WTC11 (cell line): Measurements from ENCODE around the gene PAPSS1.

Source experiments
- ATF1 ChIP-seq: sonication (generic); formaldehyde crosslinking; IDR thresholded peaks from 2 replicates; pipeline ENCODE4 v1.8.1; 2023; ENCODE audit warnings: mild to moderate bottlenecking, moderate library complexity, missing genetic modification reagents
- CREB1 ChIP-seq: sonication (generic); formaldehyde crosslinking; IDR thresholded peaks from 2 replicates; pipeline ENCODE4 v1.8.0; 2023; ENCODE audit warnings: mild to moderate bottlenecking, missing genetic modification reagents
- CTCF ChIP-seq: fragments of 200-600 bp; IDR thresholded peaks from 2 replicates; pipeline ENCODE4 v1.8.0; 2022; ENCODE audit warnings: antibody characterized with exemption
- FOXK1 ChIP-seq: sonication (generic); formaldehyde crosslinking; IDR thresholded peaks from 2 replicates; pipeline ENCODE4 v1.8.0; 2022; ENCODE audit warnings: mild to moderate bottlenecking, moderate library complexity, missing genetic modification reagents
- JUN ChIP-seq: sonication (generic); formaldehyde crosslinking; IDR thresholded peaks from 2 replicates; pipeline ENCODE4 v1.8.0; 2023; ENCODE audit warnings: mild to moderate bottlenecking, missing genetic modification reagents
- NFYB ChIP-seq: sonication (generic); formaldehyde crosslinking; conservative IDR thresholded peaks from 2 replicates; pipeline ENCODE4 v1.8.0; 2022; ENCODE audit warnings: low read depth, missing genetic modification reagents
- NR2C2 ChIP-seq: sonication (generic); formaldehyde crosslinking; IDR thresholded peaks from 2 replicates; pipeline ENCODE4 v1.8.0; 2022; ENCODE audit warnings: mild to moderate bottlenecking, missing genetic modification reagents
- SMAD3 ChIP-seq: sonication (generic); formaldehyde crosslinking; IDR thresholded peaks from 2 replicates; pipeline ENCODE4 v1.8.0; 2022; ENCODE audit warnings: missing genetic modification reagents, mild to moderate bottlenecking, borderline replicate concordance
- STAT6 ChIP-seq: sonication (generic); formaldehyde crosslinking; conservative IDR thresholded peaks from 2 replicates; pipeline ENCODE4 v1.8.1; 2023; ENCODE audit warnings: mild to moderate bottlenecking, low read depth, missing genetic modification reagents, moderate library complexity
- ZNF121 ChIP-seq: sonication (generic); formaldehyde crosslinking; IDR thresholded peaks from 2 replicates; pipeline ENCODE4 v1.8.0; 2023; ENCODE audit warnings: missing genetic modification reagents
- TF ChIP-seq, protein P1 (sequence below): sonication (generic); formaldehyde crosslinking; IDR thresholded peaks from 2 replicates; pipeline ENCODE4 v1.8.1; 2022; ENCODE audit warnings: mild to moderate bottlenecking, moderate library complexity, missing genetic modification reagents
- TF ChIP-seq, protein P2 (sequence below): sonication (generic); formaldehyde crosslinking; IDR thresholded peaks from 2 replicates; pipeline ENCODE4 v1.8.0; 2022; ENCODE audit warnings: mild to moderate bottlenecking, missing genetic modification reagents
- TF ChIP-seq, protein P3 (sequence below): sonication (generic); formaldehyde crosslinking; IDR thresholded peaks from 2 replicates; pipeline ENCODE4 v1.8.0; 2023; ENCODE audit warnings: missing genetic modification reagents

DNA sequence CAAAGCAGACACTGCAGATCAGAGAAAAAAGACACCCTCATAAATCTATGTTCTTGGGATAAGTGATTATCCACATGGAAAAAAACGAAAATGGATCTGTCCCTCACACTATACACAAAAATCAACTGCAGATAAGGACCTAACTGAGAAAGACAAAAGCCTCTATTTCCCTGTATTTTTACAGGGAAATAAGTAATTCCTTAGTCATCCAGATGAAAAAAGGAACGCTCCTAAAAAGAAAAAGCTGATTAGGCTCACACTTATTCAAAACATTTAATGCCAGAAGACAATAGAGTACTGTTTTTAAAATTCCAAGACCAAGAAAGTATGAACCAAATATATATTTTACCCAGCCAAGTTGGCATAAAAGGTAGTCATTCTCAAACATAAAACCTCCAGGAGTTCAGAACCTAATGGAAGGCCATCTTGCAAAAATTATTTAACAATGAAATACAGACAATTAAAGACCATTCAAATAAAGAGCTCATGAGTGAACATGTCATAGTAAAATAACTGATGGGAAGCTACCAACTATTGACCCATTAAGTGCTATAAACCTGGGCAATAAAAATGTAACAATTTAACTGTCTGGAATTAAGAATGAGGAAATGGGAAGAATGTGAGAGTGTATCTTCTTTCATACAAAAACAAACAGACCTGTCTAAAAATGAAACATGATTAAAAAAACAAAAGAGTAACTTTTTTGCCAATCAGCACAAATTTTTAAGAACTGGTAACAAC, 20.4 kb downstream of the PAPSS1 start:
- TF ChIP-seq CREB1: no peak
- TF ChIP-seq, protein P1, sequence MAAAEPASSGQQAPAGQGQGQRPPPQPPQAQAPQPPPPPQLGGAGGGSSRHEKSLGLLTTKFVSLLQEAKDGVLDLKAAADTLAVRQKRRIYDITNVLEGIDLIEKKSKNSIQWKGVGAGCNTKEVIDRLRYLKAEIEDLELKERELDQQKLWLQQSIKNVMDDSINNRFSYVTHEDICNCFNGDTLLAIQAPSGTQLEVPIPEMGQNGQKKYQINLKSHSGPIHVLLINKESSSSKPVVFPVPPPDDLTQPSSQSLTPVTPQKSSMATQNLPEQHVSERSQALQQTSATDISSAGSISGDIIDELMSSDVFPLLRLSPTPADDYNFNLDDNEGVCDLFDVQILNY (CRISPR knock-in tag): no peak
- TF ChIP-seq ZNF121 (CRISPR knock-in tag): no peak
- TF ChIP-seq, protein P2, sequence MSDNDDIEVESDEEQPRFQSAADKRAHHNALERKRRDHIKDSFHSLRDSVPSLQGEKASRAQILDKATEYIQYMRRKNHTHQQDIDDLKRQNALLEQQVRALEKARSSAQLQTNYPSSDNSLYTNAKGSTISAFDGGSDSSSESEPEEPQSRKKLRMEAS: no peak
- TF ChIP-seq CTCF: no peak
- no peak for TF ChIP-seq JUN (CRISPR knock-in tag)
- TF ChIP-seq FOXK1 (CRISPR knock-in tag): no peak
- TF ChIP-seq STAT6 (CRISPR knock-in tag): no peak
- TF ChIP-seq, protein P3, sequence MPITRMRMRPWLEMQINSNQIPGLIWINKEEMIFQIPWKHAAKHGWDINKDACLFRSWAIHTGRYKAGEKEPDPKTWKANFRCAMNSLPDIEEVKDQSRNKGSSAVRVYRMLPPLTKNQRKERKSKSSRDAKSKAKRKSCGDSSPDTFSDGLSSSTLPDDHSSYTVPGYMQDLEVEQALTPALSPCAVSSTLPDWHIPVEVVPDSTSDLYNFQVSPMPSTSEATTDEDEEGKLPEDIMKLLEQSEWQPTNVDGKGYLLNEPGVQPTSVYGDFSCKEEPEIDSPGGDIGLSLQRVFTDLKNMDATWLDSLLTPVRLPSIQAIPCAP (CRISPR knock-in tag): no peak
- no peak for TF ChIP-seq NFYB (CRISPR knock-in tag)
- no peak for TF ChIP-seq NR2C2 (CRISPR knock-in tag)
- TF ChIP-seq SMAD3 (CRISPR knock-in tag): no peak
- no peak for TF ChIP-seq ATF1 (CRISPR knock-in tag)
